Measurements from ENCODE around the gene ZCWPW1. TPM values are rescaled to one million over a fixed set of nuclear protein-coding genes. Genes with fewer than 3 reads are reported as not detected.

Gene ZCWPW1
- total RNA-seq, 1 experiment from 2014 or later: 3.4 TPM

GRCh38 chr7:100434297-100435144, 6.0 kb upstream of the ZCWPW1 start:
- no peaks in the 10 kb centered on the region for H3K27me3 ChIP-seq (replicated peaks; ENCODE audit: control insufficient read depth, insufficient read depth, low read length)
- CTCF ChIA-PET: no interaction called here
- peak overlapping the region; percentile 88 for H3K4me3 Mint-ChIP-seq (ENCODE audit: unreplicated experiment)
- peaks cover under 1% of the 10 kb centered on the region for H3K27me3 Mint-ChIP-seq (ENCODE audit: insufficient read depth, unreplicated experiment)
- H3K36me3 ChIP-seq (ENCODE audit: control insufficient read depth, insufficient read depth, low read length): no peaks in the 10 kb centered on the region; the same call in 1 of the 2 replicates
- H3K36me3 Mint-ChIP-seq (ENCODE audit: insufficient read depth, unreplicated experiment): peaks cover 62% of the 10 kb centered on the region
- peak overlapping the region; percentile 91 for H3K4me3 ChIP-seq (ENCODE audit: low read depth, low read length)
- BruUV-seq (replicated peaks): no TSS peak
- 0 out of 2 replicates have a peak, but pooled peaks cover 10% of the 10 kb centered on the region for H3K4me1 ChIP-seq
- H3K27ac Mint-ChIP-seq (ENCODE audit: unreplicated experiment): peak overlapping the region; percentile 96
- no peak for TF ChIP-seq CTCF (IDR thresholded peaks at IDR 0.05; ENCODE audit: insufficient read depth in 1 of 2, low read depth in 1 of 2, low read length in 1 of 2, severe bottlenecking in 1 of 2, unreplicated experiment in 1 of 2)
- POLR2A ChIA-PET: no interaction called here
- no peaks in the 10 kb centered on the region for H3K9me3 Mint-ChIP-seq (ENCODE audit: unreplicated experiment)
- intact Hi-C loops (cut with micrococcal nuclease; ENCODE audit: unreplicated experiment): no loop called here
- no peaks in the 10 kb centered on the region for H3K9me3 ChIP-seq
- no peak for DNase-seq
- peaks cover 23% of the 10 kb centered on the region for H3K4me1 Mint-ChIP-seq (ENCODE audit: low read depth, unreplicated experiment)

GRCh38 chr7:100433592-100434296, 5.2 kb upstream of the ZCWPW1 start:
- Mint-ChIP-seq H3K27ac (ENCODE audit: unreplicated experiment) (no peak overlapping the region), H3K36me3 (ENCODE audit: insufficient read depth, unreplicated experiment) (peaks cover 70% of the 10 kb centered on the region), H3K27me3 (ENCODE audit: insufficient read depth, unreplicated experiment) (peaks cover 4% of the 10 kb centered on the region), H3K9me3 (ENCODE audit: unreplicated experiment) (no peaks in the 10 kb centered on the region), H3K4me1 (ENCODE audit: low read depth, unreplicated experiment) (peaks cover 23% of the 10 kb centered on the region), H3K4me3 (ENCODE audit: unreplicated experiment) (peak overlapping the region; percentile 33)
- Histone ChIP-seq H3K9me3 (no peaks in the 10 kb centered on the region), H3K27me3 (replicated peaks; ENCODE audit: control insufficient read depth, insufficient read depth, low read length) (no peaks in the 10 kb centered on the region), H3K4me3 (ENCODE audit: low read depth, low read length) (no peak overlapping the region), H3K4me1 (0 out of 2 replicates have a peak, but pooled peaks cover 10% of the 10 kb centered on the region), H3K36me3 (ENCODE audit: control insufficient read depth, insufficient read depth, low read length) (no peaks in the 10 kb centered on the region; the same call in 1 of the 2 replicates)
- intact Hi-C loops (cut with micrococcal nuclease; ENCODE audit: unreplicated experiment): no loop called here
- CTCF ChIA-PET: no interaction called here
- BruUV-seq (replicated peaks): no TSS peak
- POLR2A ChIA-PET: no interaction called here
- TF ChIP-seq CTCF (IDR thresholded peaks at IDR 0.05; ENCODE audit: insufficient read depth in 1 of 2, low read depth in 1 of 2, low read length in 1 of 2, severe bottlenecking in 1 of 2, unreplicated experiment in 1 of 2): no peak
- no peak for DNase-seq

GRCh38 chr7:100433276-100433591, 4.7 kb upstream of the ZCWPW1 start:
- H3K36me3 Mint-ChIP-seq (ENCODE audit: insufficient read depth, unreplicated experiment): peaks cover 75% of the 10 kb centered on the region
- Histone ChIP-seq H3K9me3 (no peaks in the 10 kb centered on the region), H3K36me3 (ENCODE audit: control insufficient read depth, insufficient read depth, low read length) (no peaks in the 10 kb centered on the region; the same call in 1 of the 2 replicates), H3K4me1 (0 out of 2 replicates have a peak, but pooled peaks cover 10% of the 10 kb centered on the region), H3K4me3 (ENCODE audit: low read depth, low read length) (no peak overlapping the region), H3K27me3 (replicated peaks; ENCODE audit: control insufficient read depth, insufficient read depth, low read length) (no peaks in the 10 kb centered on the region)
- H3K9me3 Mint-ChIP-seq (ENCODE audit: unreplicated experiment): no peaks in the 10 kb centered on the region
- ChIA-PET POLR2A (no interaction called here), CTCF (no interaction called here)
- no peak for TF ChIP-seq CTCF (IDR thresholded peaks at IDR 0.05; ENCODE audit: insufficient read depth in 1 of 2, low read depth in 1 of 2, low read length in 1 of 2, severe bottlenecking in 1 of 2, unreplicated experiment in 1 of 2)
- peaks cover 4% of the 10 kb centered on the region for H3K27me3 Mint-ChIP-seq (ENCODE audit: insufficient read depth, unreplicated experiment)
- DNase-seq: no peak
- no TSS peak for BruUV-seq (replicated peaks)
- H3K4me1 Mint-ChIP-seq (ENCODE audit: low read depth, unreplicated experiment): peaks cover 23% of the 10 kb centered on the region
- H3K27ac Mint-ChIP-seq (ENCODE audit: unreplicated experiment): no peak overlapping the region
- peak overlapping the region; percentile 33 for H3K4me3 Mint-ChIP-seq (ENCODE audit: unreplicated experiment)
- intact Hi-C loops (cut with micrococcal nuclease; ENCODE audit: unreplicated experiment): no loop called here
